NCI-H1092 (cell line): Measurements from ENCODE around the gene AGPAT2.
A peak's percentile ranks its signal among the peaks of the same experiment; 100 is the strongest.

ENCODE experiments used
- DNase-seq: peaks from one replicate; lab custom pipeline; 2025; lab: John Stamatoyannopoulos, UW

Gene AGPAT2

GRCh38 chr9:136700959-136701667, 13.9 kb upstream of the AGPAT2 start:
- DNase-seq: no peak

DNA sequence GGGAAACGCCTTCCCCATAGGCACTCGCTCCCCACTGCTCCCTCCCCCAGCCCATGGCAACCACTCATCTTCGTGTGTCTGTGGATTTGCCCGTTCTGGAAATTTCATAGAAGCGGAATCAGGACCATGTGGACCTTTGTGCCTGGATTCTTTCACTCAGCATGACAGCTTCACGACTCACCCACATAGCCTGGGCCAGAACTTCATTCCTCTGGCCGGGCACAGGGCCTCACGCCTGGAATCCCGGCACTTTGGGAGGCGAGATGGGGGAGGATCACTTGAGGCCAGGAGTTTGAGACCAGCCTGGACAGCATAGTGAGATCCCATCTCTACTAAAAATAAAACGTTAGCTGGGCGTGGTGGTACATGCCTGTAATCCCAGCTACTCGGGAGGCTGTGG, 13.0 kb upstream of the AGPAT2 start:
- no peak for DNase-seq

DNA sequence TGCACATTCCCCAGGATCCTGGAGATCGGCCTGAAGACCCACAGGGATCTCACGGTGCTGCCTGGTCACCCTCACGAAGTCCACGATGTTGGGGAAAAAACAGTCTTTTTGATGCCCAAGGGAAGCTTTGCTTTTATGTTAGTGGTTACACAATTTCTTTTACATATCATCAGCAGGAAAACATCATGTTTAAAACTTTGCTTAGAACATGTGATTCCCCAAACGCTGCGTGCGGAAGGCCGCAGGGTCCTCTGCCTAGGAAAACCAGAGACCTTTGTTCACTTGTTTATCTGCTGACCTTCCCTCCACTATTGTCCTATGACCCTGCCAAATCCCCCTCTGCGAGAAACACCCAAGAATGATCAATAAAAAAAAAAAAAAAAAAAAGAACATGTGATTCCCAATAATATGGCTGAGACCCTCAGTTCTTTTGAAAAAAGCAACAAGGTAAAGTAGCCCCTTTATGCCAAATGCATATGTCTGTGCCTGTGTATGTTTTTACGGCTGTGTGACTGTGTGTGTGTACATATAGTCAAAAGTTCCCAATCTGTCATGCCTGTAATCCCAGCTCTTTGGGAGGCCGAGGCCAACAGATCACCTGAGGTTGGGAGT, 11.5 kb upstream of the AGPAT2 start:
- DNase-seq: no peak

GRCh38 chr9:136697821-136698526, 10.7 kb upstream of the AGPAT2 start:
- DNase-seq: no peak

GRCh38 chr9:136697146-136697820, 10.0 kb upstream of the AGPAT2 start:
- DNase-seq: no peak

GRCh38 chr9:136696502-136696901, 9.2 kb upstream of the AGPAT2 start:
- no peak for DNase-seq

DNA sequence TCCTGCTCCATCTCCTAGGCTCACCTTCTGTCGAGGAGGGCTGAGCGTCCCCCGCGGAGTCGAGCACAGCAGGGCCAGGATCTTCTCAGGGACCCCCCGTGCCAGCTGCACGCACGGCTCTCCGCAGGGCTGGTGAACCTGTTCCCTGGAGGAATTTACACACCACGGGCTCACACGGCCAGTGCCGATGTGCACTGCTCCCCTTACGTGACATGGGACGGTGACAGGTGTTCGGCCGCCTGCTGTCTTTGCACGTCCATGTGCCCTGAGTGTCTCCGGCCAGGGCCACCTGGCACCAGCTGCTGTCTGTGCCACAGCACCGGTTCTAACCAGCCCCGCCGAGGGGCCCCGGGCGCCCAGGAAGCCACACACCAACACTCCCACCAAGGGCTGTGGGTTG, 8.7 kb upstream of the AGPAT2 start:
- peak; percentile 57 for DNase-seq

- DNase-seq: peak; percentile 89
Measured at GRCh38 chr9:136695435-136695895, 8.2 kb upstream of the AGPAT2 start.

DNA sequence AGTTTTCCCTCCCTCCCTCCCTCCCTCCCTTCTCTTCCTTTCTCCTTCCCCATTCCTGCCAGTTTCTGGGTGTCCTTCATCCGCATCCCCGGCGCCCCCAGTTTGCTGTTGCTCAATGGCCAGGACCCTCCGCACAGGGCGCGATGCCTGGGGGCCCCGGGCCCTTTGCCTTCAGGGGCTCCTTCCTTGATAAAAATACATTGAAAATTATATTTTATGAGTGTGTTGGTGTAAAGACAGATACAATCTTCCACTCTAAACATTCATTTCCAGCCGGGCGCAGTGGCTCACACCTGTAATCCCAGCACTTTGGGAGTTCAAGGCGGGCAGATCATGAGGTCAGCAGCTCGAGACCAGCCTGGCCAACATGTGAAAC, 7.6 kb upstream of the AGPAT2 start:
- DNase-seq: no peak

GRCh38 chr9:136694163-136694871, 7.1 kb upstream of the AGPAT2 start:
- peak; percentile 12 for DNase-seq

GRCh38 chr9:136693490-136694162, 6.4 kb upstream of the AGPAT2 start:
- no peak for DNase-seq

DNA sequence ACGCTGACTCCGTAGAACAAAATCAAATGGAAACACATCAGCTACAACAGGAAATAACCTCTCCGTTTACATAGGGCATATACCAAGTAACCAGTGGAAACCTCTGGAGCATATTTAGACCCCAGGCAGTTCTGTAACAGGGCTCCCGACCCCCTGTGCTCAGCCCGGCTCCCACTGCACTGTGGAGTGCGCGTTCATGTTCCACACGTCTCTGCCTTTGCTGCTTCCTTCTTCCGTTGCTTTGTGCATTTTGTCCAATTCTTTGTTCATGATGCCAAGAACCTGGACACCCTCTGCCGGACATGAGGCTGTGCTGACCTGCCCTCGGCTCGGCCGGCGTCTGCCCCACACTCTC, 5.9 kb upstream of the AGPAT2 start:
- no peak for DNase-seq

GRCh38 chr9:136692185-136693134, 5.2 kb upstream of the AGPAT2 start:
- no peak for DNase-seq

GRCh38 chr9:136691316-136692184, 4.3 kb upstream of the AGPAT2 start:
- DNase-seq: no peak

GRCh38 chr9:136690806-136691261, 3.6 kb upstream of the AGPAT2 start:
- peak; percentile 58 for DNase-seq

DNA sequence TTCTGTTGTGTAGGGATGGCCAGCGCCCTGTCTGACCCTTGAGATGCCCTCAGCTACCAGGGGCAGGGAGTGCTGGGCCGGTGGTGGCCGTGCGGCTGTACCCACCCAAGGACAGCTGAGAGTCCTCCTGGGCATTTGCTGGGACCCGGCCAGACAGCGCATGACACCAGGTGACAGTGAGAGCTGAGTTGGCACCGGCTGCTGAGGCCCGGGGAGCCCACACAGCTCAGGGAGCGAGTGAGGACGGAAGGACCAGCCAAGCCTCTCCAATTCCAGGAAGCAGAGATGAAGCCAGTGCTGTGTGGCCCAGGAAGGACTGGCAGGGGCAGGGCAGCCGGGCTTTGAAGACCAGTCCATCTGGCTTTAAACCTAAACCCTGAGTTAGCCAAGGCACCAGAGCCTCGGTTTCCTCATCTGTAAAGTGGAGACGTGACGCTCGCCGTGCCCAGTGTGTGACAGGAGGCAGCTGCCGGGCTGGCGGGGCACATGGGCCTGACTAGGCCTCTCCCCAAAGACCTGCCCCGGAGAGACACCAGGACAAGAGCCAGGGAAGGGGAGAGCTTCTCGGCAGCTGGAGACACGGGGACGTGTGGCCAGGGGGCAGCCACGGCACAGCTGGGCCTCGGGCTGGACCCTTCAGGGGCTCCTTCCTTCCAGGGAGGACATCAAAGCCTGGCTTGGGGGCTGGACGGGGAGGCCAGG, 3.0 kb upstream of the AGPAT2 start:
- DNase-seq: peak; percentile 33

DNA sequence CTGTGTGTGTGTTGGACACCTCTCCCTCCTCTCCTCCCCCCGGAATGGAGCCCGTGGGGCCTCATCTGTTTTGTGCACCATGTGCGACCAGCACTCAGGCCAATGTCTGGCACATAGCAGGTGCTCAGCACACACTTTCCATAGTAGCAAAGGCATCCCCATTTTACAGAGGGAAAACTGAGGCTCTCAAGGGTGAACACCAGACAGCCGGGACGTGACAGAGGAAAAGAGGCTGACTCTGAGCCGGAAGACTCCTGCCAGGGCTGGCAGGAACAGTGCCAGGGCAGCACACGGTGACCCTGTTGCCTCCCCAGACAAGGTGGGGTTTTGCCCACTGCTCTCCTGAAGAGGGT, 1.8 kb upstream of the AGPAT2 start:
- DNase-seq: no peak

GRCh38 chr9:136688274-136689107, 1.2 kb upstream of the AGPAT2 start:
- no peak for DNase-seq
